ENCODE measurements around the gene C12orf76.

Gene C12orf76

GRCh38 chr12:110048242-110049027, at the start of gene C12orf76 (continued):
- TF ChIP-seq ZNF792 (tag by site-specific recombination; IDR thresholded peaks at IDR 0.05) (0 out of 2 replicates have a peak, but pooled peaks have one; percentile 72), ZNF350 (tag by site-specific recombination; IDR thresholded peaks at IDR 0.05) (no peak), ZNF571 (tag by site-specific recombination; IDR thresholded peaks at IDR 0.05) (no peak), ZNF843 (tag by site-specific recombination; IDR thresholded peaks at IDR 0.05) (peak; percentile 77), SETDB1 (IDR thresholded peaks at IDR 0.05; ENCODE audit: insufficient read length, low read length) (peak; percentile 22), GLIS2 (tag by site-specific recombination; IDR thresholded peaks at IDR 0.05) (peak; percentile 55; the same call in 1 of the 2 replicates), ZBTB26 (tag by site-specific recombination; optimal IDR thresholded peaks at IDR 0.05) (peak; percentile 61), RBAK (tag by site-specific recombination; IDR thresholded peaks at IDR 0.05) (no peak), BCL11A (tag by site-specific recombination; IDR thresholded peaks at IDR 0.05; ENCODE audit: low read depth) (no peak), ATF2 (tag by site-specific recombination; IDR thresholded peaks at IDR 0.05; ENCODE audit: low read depth) (0 out of 2 replicates have a peak, but pooled peaks have one; percentile 38), SP3 (tag by site-specific recombination; IDR thresholded peaks at IDR 0.05) (peak; percentile 89), ZNF488 (tag by site-specific recombination; IDR thresholded peaks at IDR 0.05) (no peak), ZNF302 (tag by site-specific recombination; IDR thresholded peaks at IDR 0.05; ENCODE audit: low read depth) (no peak; the same call in 1 of the 2 replicates), ZSCAN30 (tag by site-specific recombination; IDR thresholded peaks at IDR 0.05) (peak; percentile 79), ZNF639 (tag by site-specific recombination; IDR thresholded peaks at IDR 0.05) (peak; percentile 80), KLF1 (tag by site-specific recombination; IDR thresholded peaks at IDR 0.05) (peak; percentile 82), ZNF311 (tag by site-specific recombination; IDR thresholded peaks at IDR 0.05; ENCODE audit: borderline replicate concordance) (no peak), ZNF629 (tag by site-specific recombination; IDR thresholded peaks at IDR 0.05) (peak; percentile 90), ZNF248 (tag by site-specific recombination; IDR thresholded peaks at IDR 0.05) (no peak), ZNF514 (tag by site-specific recombination; IDR thresholded peaks at IDR 0.05) (no peak), ZBTB1 (tag by site-specific recombination; IDR thresholded peaks at IDR 0.05) (no peak), ZFP37 (tag by site-specific recombination; IDR thresholded peaks at IDR 0.05) (peak; percentile 92), ZNF580 (tag by site-specific recombination; IDR thresholded peaks at IDR 0.05) (peak; percentile 98), ZNF707 (tag by site-specific recombination; IDR thresholded peaks at IDR 0.05) (no peak), KLF16 (tag by site-specific recombination; IDR thresholded peaks at IDR 0.05) (peak; percentile 98), BCL6B (tag by site-specific recombination; IDR thresholded peaks at IDR 0.05) (no peak), ZNF140 (tag by site-specific recombination; IDR thresholded peaks at IDR 0.05) (no peak; the same call in 1 of the 2 replicates), KLF9 (tag by site-specific recombination; IDR thresholded peaks at IDR 0.05; ENCODE audit: low read depth) (peak; percentile 59), ZNF48 (tag by site-specific recombination; IDR thresholded peaks at IDR 0.05) (no peak), ZNF391 (tag by site-specific recombination; IDR thresholded peaks at IDR 0.05; ENCODE audit: borderline replicate concordance, low read depth) (0 out of 2 replicates have a peak, but pooled peaks have one; percentile 41), ZNF521 (tag by site-specific recombination; IDR thresholded peaks at IDR 0.05) (no peak), ZBTB7A (tag by site-specific recombination; IDR thresholded peaks at IDR 0.05; ENCODE audit: low read depth) (no peak), ZNF623 (tag by site-specific recombination; IDR thresholded peaks at IDR 0.05) (no peak), ZNF473 (tag by site-specific recombination; IDR thresholded peaks at IDR 0.05) (no peak)
